ENCODE results near the gene TOMM34.

- TF ChIP-seq CTCF (IDR thresholded peaks at IDR 0.05) (no peak), ZBTB33 (IDR thresholded peaks at IDR 0.05; ENCODE audit: borderline replicate concordance, low read depth) (no peak), EP300 (IDR thresholded peaks at IDR 0.05; ENCODE audit: borderline replicate concordance in 1 of 2, low read depth in 1 of 2, low read length in 1 of 2) (no peak), POLR2AphosphoS5 (IDR thresholded peaks at IDR 0.05; ENCODE audit: low read depth, low read length) (no peak), MXI1 (IDR thresholded peaks at IDR 0.05; ENCODE audit: low read depth, low read length) (no peak), MAX (IDR thresholded peaks at IDR 0.05; ENCODE audit: low read depth) (no peak), SIN3A (IDR thresholded peaks at IDR 0.05; ENCODE audit: borderline replicate concordance, low read depth, low read length) (no peak), PBX3 (IDR thresholded peaks at IDR 0.05) (no peak), FOSL2 (IDR thresholded peaks at IDR 0.05; ENCODE audit: borderline replicate concordance, low read depth) (no peak), MEF2A (IDR thresholded peaks at IDR 0.05; ENCODE audit: borderline replicate concordance, low read depth) (no peak), REST (IDR thresholded peaks at IDR 0.05; ENCODE audit: low read depth, low read length) (no peak)
These were observed 21.6 kb downstream of the TOMM34 start for GRCh38 chr20:44938637-44939036.

Data from SK-N-SH (cell line).